Measurements from ENCODE around the gene MAPK14. TPM values are rescaled to one million over a fixed set of nuclear protein-coding genes. Genes with fewer than 3 reads are reported as not detected.

Gene MAPK14
- total and polyA plus RNA-seq, 2 donors (not counting 1 experiment from before 2014, with no cell fraction given): 55.9 to 57.8 TPM

- no peak for DNase-seq (ENCODE audit: low read depth in 2 of 2)
- Histone ChIP-seq H3K79me2 (ENCODE audit: control insufficient read depth, insufficient read depth, low read length) (peaks cover 30% of the 10 kb centered on the region), H3K36me3 (ENCODE audit: control insufficient read depth, insufficient read depth, low read length) (peaks cover 3% of the 10 kb centered on the region)
Measured at GRCh38 chr6:36071714-36072113, 44.1 kb downstream of the MAPK14 start.

DNA sequence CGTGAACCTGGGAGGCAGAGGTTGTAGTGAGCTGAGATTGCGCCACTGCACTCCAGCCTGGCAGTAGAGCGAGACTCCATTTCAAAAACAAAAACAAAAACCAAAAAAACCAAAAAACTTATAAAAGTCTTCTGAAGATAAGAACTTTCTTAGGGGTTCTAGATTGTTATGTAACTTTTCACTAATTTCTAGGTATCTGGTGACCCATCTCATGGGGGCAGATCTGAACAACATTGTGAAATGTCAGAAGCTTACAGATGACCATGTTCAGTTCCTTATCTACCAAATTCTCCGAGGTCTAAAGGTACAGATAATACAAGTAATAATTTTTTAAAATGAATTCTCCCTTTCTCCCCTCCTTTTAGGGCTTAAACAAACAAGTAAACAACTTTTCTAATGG is 45.1 kb downstream of the MAPK14 start:
- Histone ChIP-seq H3K27ac (ENCODE audit: insufficient read depth, low read length) (no peak overlapping the region), H3K79me2 (ENCODE audit: control insufficient read depth, insufficient read depth, low read length) (peaks cover 26% of the 10 kb centered on the region), H2AFZ (ENCODE audit: low read length) (no peak overlapping the region), H3K27me3 (ENCODE audit: control insufficient read depth, insufficient read depth, low read length) (no peaks in the 10 kb centered on the region), H3K4me3 (replicated peaks in 1 of 4; ENCODE audit: control extremely low read depth in 1 of 4, insufficient read depth in 1 of 4, low read depth in 3 of 4, low read length in 4 of 4) (no peak overlapping the region), H3K9me3 (ENCODE audit: control insufficient read depth, insufficient read depth, low read depth, low read length) (no peaks in the 10 kb centered on the region), H4K20me1 (ENCODE audit: control insufficient read depth, extremely low read depth, insufficient read depth, low read length) (no peaks in the 10 kb centered on the region), H3K36me3 (ENCODE audit: control insufficient read depth, insufficient read depth, low read length) (peaks cover 4% of the 10 kb centered on the region), H3K9ac (ENCODE audit: insufficient read depth, low read length) (no peak overlapping the region), H3K4me2 (ENCODE audit: extremely low read depth, insufficient read depth, low read length) (no peak overlapping the region), H3K4me1 (ENCODE audit: control insufficient read depth, extremely low read depth, insufficient read depth, low read length) (no peaks in the 10 kb centered on the region)
- no peak for TF ChIP-seq CTCF (conservative IDR thresholded peaks at IDR 0.05 in 1 of 2, IDR thresholded peaks at IDR 0.05 in 1 of 2; ENCODE audit: low read depth in 1 of 2, low read length in 2 of 2)
- no peak for TF ChIP-seq EZH2 (IDR thresholded peaks at IDR 0.05; ENCODE audit: low read length, missing control alignments)
- no peak for DNase-seq (ENCODE audit: low read depth in 2 of 2)

More at GRCh38 chr6:36071714-36072113, 44.1 kb downstream of the MAPK14 start:
- H3K4me3 ChIP-seq (replicated peaks in 1 of 4; ENCODE audit: control extremely low read depth in 1 of 4, insufficient read depth in 1 of 4, low read depth in 3 of 4, low read length in 4 of 4): no peak overlapping the region
- H2AFZ ChIP-seq (ENCODE audit: low read length): no peak overlapping the region
- H3K9ac ChIP-seq (ENCODE audit: insufficient read depth, low read length): no peak overlapping the region
- no peaks in the 10 kb centered on the region for H4K20me1 ChIP-seq (ENCODE audit: control insufficient read depth, extremely low read depth, insufficient read depth, low read length)
- no peak overlapping the region for H3K27ac ChIP-seq (ENCODE audit: insufficient read depth, low read length)
- H3K4me2 ChIP-seq (ENCODE audit: extremely low read depth, insufficient read depth, low read length): no peak overlapping the region
- H3K4me1 ChIP-seq (ENCODE audit: control insufficient read depth, extremely low read depth, insufficient read depth, low read length): no peaks in the 10 kb centered on the region
- no peak for TF ChIP-seq CTCF (conservative IDR thresholded peaks at IDR 0.05 in 1 of 2, IDR thresholded peaks at IDR 0.05 in 1 of 2; ENCODE audit: low read depth in 1 of 2, low read length in 2 of 2)
- no peak for TF ChIP-seq EZH2 (IDR thresholded peaks at IDR 0.05; ENCODE audit: low read length, missing control alignments)
- no peaks in the 10 kb centered on the region for H3K9me3 ChIP-seq (ENCODE audit: control insufficient read depth, insufficient read depth, low read depth, low read length)
- no peaks in the 10 kb centered on the region for H3K27me3 ChIP-seq (ENCODE audit: control insufficient read depth, insufficient read depth, low read length)

- no peaks in the 10 kb centered on the region for H3K27me3 ChIP-seq (ENCODE audit: control insufficient read depth, insufficient read depth, low read length)
- no peak overlapping the region for H3K4me2 ChIP-seq (ENCODE audit: extremely low read depth, insufficient read depth, low read length)
- H3K9ac ChIP-seq (ENCODE audit: insufficient read depth, low read length): no peak overlapping the region
- TF ChIP-seq EZH2 (IDR thresholded peaks at IDR 0.05; ENCODE audit: low read length, missing control alignments) (no peak), CTCF (conservative IDR thresholded peaks at IDR 0.05 in 1 of 2, IDR thresholded peaks at IDR 0.05 in 1 of 2; ENCODE audit: low read depth in 1 of 2, low read length in 2 of 2) (no peak)
- no peak overlapping the region for H2AFZ ChIP-seq (ENCODE audit: low read length)
- no peak for DNase-seq (ENCODE audit: low read depth in 2 of 2)
- peaks cover 17% of the 10 kb centered on the region for H3K79me2 ChIP-seq (ENCODE audit: control insufficient read depth, insufficient read depth, low read length)
- H4K20me1 ChIP-seq (ENCODE audit: control insufficient read depth, extremely low read depth, insufficient read depth, low read length): no peaks in the 10 kb centered on the region
- no peaks in the 10 kb centered on the region for H3K4me1 ChIP-seq (ENCODE audit: control insufficient read depth, extremely low read depth, insufficient read depth, low read length)
- H3K36me3 ChIP-seq (ENCODE audit: control insufficient read depth, insufficient read depth, low read length): peaks cover 4% of the 10 kb centered on the region
- no peak overlapping the region for H3K27ac ChIP-seq (ENCODE audit: insufficient read depth, low read length)
- no peak overlapping the region for H3K4me3 ChIP-seq (replicated peaks in 1 of 4; ENCODE audit: control extremely low read depth in 1 of 4, insufficient read depth in 1 of 4, low read depth in 3 of 4, low read length in 4 of 4)
- H3K9me3 ChIP-seq (ENCODE audit: control insufficient read depth, insufficient read depth, low read depth, low read length): no peaks in the 10 kb centered on the region
Measured at GRCh38 chr6:36073587-36073986, 46.0 kb downstream of the MAPK14 start.

Data from fibroblast of lung (primary cell).